ENCODE measurements around the gene TMEM74B. TPM values are rescaled to one million over a fixed set of nuclear protein-coding genes. Genes with fewer than 3 reads are reported as not detected.
A peak's percentile ranks its signal among the peaks of the same experiment; 100 is the strongest.

The TMEM74B gene
- total RNA-seq, 1 donor from 2014 or later = 15.6 TPM

- TF ChIP-seq, protein P1, sequence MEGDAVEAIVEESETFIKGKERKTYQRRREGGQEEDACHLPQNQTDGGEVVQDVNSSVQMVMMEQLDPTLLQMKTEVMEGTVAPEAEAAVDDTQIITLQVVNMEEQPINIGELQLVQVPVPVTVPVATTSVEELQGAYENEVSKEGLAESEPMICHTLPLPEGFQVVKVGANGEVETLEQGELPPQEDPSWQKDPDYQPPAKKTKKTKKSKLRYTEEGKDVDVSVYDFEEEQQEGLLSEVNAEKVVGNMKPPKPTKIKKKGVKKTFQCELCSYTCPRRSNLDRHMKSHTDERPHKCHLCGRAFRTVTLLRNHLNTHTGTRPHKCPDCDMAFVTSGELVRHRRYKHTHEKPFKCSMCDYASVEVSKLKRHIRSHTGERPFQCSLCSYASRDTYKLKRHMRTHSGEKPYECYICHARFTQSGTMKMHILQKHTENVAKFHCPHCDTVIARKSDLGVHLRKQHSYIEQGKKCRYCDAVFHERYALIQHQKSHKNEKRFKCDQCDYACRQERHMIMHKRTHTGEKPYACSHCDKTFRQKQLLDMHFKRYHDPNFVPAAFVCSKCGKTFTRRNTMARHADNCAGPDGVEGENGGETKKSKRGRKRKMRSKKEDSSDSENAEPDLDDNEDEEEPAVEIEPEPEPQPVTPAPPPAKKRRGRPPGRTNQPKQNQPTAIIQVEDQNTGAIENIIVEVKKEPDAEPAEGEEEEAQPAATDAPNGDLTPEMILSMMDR (IDR thresholded peaks at IDR 0.05; ENCODE audit: unreplicated experiment) = no peak
These were observed 3.6 kb upstream of the TMEM74B start for GRCh38 chr20:1188347-1188746.

GRCh38 chr20:1187605-1188171 is 2.9 kb upstream of the TMEM74B start:
- peaks cover 23% of the 10 kb centered on the region for H3K27me3 Mint-ChIP-seq

More at GRCh38 chr20:1188347-1188746, 3.6 kb upstream of the TMEM74B start:
- no peak for DNase-seq (ENCODE audit: low spot score, unreplicated experiment)
- Mint-ChIP-seq H3K27ac (no peak overlapping the region), H3K4me1 (ENCODE audit: low read depth) (peaks cover 11% of the 10 kb centered on the region), H3K4me3 (ENCODE audit: low read depth) (no peak overlapping the region), H3K27me3 (peaks cover 18% of the 10 kb centered on the region), H3K36me3 (ENCODE audit: insufficient read depth) (no peaks in the 10 kb centered on the region), H3K9me3 (ENCODE audit: low read depth) (no peaks in the 10 kb centered on the region)

DNA sequence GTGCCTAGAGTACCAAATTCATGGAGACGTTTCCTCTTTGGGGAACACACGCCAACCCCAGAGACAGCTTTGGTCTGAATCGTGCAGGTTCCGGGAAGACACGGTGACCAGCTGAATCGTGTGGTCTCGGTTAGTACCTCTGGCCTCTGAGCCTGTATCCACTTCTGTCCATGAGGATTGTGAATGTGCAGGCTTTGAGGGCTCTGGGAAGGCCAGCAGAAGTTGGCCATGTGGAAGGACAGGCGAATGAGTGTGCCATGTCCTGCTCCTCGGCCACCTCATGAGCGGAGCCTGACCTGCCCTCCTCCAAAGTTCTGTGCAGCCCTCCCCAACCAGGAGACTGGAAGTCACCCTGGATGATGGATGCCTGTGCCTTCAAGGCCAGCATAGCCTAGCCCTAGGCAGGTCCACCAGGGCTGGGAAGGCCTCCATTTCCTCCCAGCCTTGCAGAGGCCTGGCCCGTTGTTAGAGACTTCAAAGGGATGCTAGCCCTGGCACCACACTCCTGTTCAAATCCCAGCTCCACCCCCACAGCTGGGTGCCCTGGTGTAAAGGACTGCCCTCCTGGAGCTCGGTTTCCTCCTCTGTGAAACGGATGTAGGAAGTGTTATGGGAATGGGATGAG is 1.7 kb upstream of the TMEM74B start:
- H3K36me3 Mint-ChIP-seq (ENCODE audit: insufficient read depth) = no peaks in the 10 kb centered on the region
- H3K27me3 Mint-ChIP-seq = peaks cover 23% of the 10 kb centered on the region
- H3K4me3 Mint-ChIP-seq (ENCODE audit: low read depth) = peak overlapping the region; percentile 72
- TF ChIP-seq, protein P1 (IDR thresholded peaks at IDR 0.05; ENCODE audit: unreplicated experiment) = no peak
- no peaks in the 10 kb centered on the region for H3K9me3 Mint-ChIP-seq (ENCODE audit: low read depth)
- H3K27ac Mint-ChIP-seq = peak overlapping the region; percentile 91
- DNase-seq (ENCODE audit: low spot score, unreplicated experiment) = no peak
- peaks cover 11% of the 10 kb centered on the region for H3K4me1 Mint-ChIP-seq (ENCODE audit: low read depth)

More at GRCh38 chr20:1187605-1188171, 2.9 kb upstream of the TMEM74B start:
- Mint-ChIP-seq H3K9me3 (ENCODE audit: low read depth) (no peaks in the 10 kb centered on the region), H3K27ac (no peak overlapping the region), H3K36me3 (ENCODE audit: insufficient read depth) (no peaks in the 10 kb centered on the region), H3K4me1 (ENCODE audit: low read depth) (peaks cover 11% of the 10 kb centered on the region), H3K4me3 (ENCODE audit: low read depth) (no peak overlapping the region)
- TF ChIP-seq, protein P1 (IDR thresholded peaks at IDR 0.05; ENCODE audit: unreplicated experiment) = no peak
- no peak for DNase-seq (ENCODE audit: low spot score, unreplicated experiment)

DNA sequence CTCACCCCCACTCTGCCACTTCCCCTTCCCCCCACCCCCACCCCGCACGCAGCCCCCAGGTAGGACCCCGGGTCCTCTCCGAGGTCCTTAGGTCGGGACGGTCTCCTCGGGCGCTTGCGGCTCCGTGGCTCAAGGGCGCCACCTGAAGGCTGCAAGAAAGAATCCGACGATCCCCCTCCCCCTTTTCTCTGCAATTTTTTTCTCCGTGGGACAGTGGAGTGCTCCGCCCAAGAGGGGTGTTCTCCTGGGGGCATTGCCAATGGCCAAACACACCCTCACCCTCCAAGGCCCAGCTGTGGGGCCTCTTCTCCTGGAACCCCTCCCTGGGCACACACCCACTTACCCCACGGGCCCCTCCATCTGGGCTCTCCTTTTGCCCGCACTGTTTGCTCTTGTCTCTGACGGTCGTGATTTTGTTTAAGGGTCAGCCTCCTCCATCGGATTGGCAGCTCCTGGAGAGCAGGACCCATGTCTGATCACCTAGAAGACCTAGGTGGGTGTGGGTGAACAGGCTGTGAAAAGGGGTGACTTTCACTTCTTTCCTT is 1.1 kb upstream of the TMEM74B start:
- Mint-ChIP-seq H3K4me3 (ENCODE audit: low read depth) (peak overlapping the region; percentile 72), H3K27me3 (peaks cover 23% of the 10 kb centered on the region), H3K4me1 (ENCODE audit: low read depth) (peaks cover 11% of the 10 kb centered on the region), H3K27ac (peak overlapping the region; percentile 91), H3K9me3 (ENCODE audit: low read depth) (no peaks in the 10 kb centered on the region), H3K36me3 (ENCODE audit: insufficient read depth) (no peaks in the 10 kb centered on the region)
- TF ChIP-seq, protein P1 (IDR thresholded peaks at IDR 0.05; ENCODE audit: unreplicated experiment) = peak; percentile 76
- peak; percentile 54 for DNase-seq (ENCODE audit: low spot score, unreplicated experiment)

- no peaks in the 10 kb centered on the region for H3K36me3 Mint-ChIP-seq (ENCODE audit: insufficient read depth)
These were observed 548 bp upstream of the TMEM74B start for GRCh38 chr20:1185316-1185741.

More at GRCh38 chr20:1185316-1185741, 548 bp upstream of the TMEM74B start:
- no peak overlapping the region for H3K4me3 Mint-ChIP-seq (ENCODE audit: low read depth)
- H3K4me1 Mint-ChIP-seq (ENCODE audit: low read depth) = peaks cover 11% of the 10 kb centered on the region
- H3K27me3 Mint-ChIP-seq = peaks cover 20% of the 10 kb centered on the region
- no peak overlapping the region for H3K27ac Mint-ChIP-seq
- peak; percentile 26 for DNase-seq (ENCODE audit: low spot score, unreplicated experiment)
- H3K9me3 Mint-ChIP-seq (ENCODE audit: low read depth) = no peaks in the 10 kb centered on the region
- TF ChIP-seq, protein P1 (IDR thresholded peaks at IDR 0.05; ENCODE audit: unreplicated experiment) = no peak
